Right lobe of liver (tissue), 6 donors: ENCODE measurements around the gene DSCAML1. TPM values are rescaled to one million over a fixed set of nuclear protein-coding genes. Genes with fewer than 3 reads are reported as not detected.
A peak's percentile ranks its signal among the peaks of the same experiment; 100 is the strongest.

Experiments used
- ATAC-seq, 4 donors: fragments of 200-7000 bp; cut with Tn5 transposase; one replicate each; pipeline ENCODE4 v1.9.1; 2020; ENCODE audit warnings: mild to moderate bottlenecking in 4 of 4, moderate library complexity in 4 of 4
- DNase-seq, 3 donors: peaks; one replicate each; pipeline ENCODE4 v3.0.0-alpha.2; 2020
- H3K27ac ChIP-seq, 3 donors: fragments of 200-600 bp; one replicate each; pipeline ENCODE4 v1.8.0; 2022
- H3K27me3 ChIP-seq, 2 donors: fragments of 200-600 bp; one replicate each; pipeline ENCODE4 v1.8.0; 2022
- H3K36me3 ChIP-seq, 4 donors: fragments of 200-600 bp; sonication (generic) in 1 of 4; one replicate each; pipeline versions ENCODE4 v1.5.1 to v1.8.0; 2017 to 2022; ENCODE audit warnings: control low read depth in 1 of 4
- H3K4me1 ChIP-seq, 4 donors: fragments of 200-600 bp; sonication (generic) in 1 of 4; one replicate each; pipeline versions ENCODE4 v1.5.1 to v1.8.0; 2017 to 2022; ENCODE audit warnings: control low read depth in 1 of 4
- H3K4me3 ChIP-seq, 3 donors: fragments of 200-600 bp; one replicate each; pipeline ENCODE4 v1.8.0; 2022
- H3K9me3 ChIP-seq, 4 donors: fragments of 200-600 bp; sonication (generic) in 1 of 4; one replicate each; pipeline versions ENCODE4 v1.5.1 to v1.8.0; 2017 to 2022; ENCODE audit warnings: control low read depth in 1 of 4
- POLR2A ChIP-seq: fragments of 450-650 bp; IDR thresholded peaks from one replicate; pipeline ENCODE4 v1.6.1; 2017; ENCODE audit warnings: antibody characterized with exemption, mild to moderate bottlenecking
- WGBS: methylation state at CpG from one replicate; pipeline ENCODE4 v1.1.6; 2018; ENCODE audit warnings: low coverage, low lambda C conversion rate; ENCODE audit not compliant: insufficient coverage; ENCODE audit errors: missing lambda C conversion rate; 5-methylcytosine and 5-hydroxymethylcytosine counted together
- intact Hi-C, 2 donors: fragments of 100-400 bp; cut with DNase I; formaldehyde crosslinking; loops; one replicate each; pipeline versions ENCODE4 v1.11.2 to v1.14.1; 2022
- total RNA-seq, 6 experiments: library from RNA; depleted of rRNA in 2 of 6; stranded (reverse); fragments of >200 nt in 2 of 6; fragmentation: NEBNext Ultra II Directional in 3 of 6; extraction: Animal tissue kit (Norgen Biotek cat#: 25700) in 3 of 6; gene quantifications; one replicate each; pipeline versions ENCODE4 v1.1.0 to v1.2.4, GENCODE V29; 2016 to 2023
- TF ChIP-seq, protein P1 (sequence below), 4 donors: fragments of 200-600 bp in 3 of 4; fragments of 450-650 bp in 1 of 4; IDR thresholded peaks; one replicate each; pipeline versions ENCODE4 v1.5.1 to v1.8.0; 2016 to 2022; ENCODE audit warnings: antibody characterized with exemption in 4 of 4, mild to moderate bottlenecking in 2 of 4
- donor health status: DM: no; HTN: yes; CAD: no.
- donor health status: DM: no; HTN: no; CAD: no.
- donor health status: DM: no; HTN: no; CAD: no.
- donor health status: DM: no; HTN: yes; CAD: no.
- donor health status: DM: no; HTN: yes; CAD: no.

DSCAML1 gene
- total RNA-seq, 6 experiments from 2014 or later = 0.06 to 0.92 (median 0.22) TPM; not detected in 1

DNA sequence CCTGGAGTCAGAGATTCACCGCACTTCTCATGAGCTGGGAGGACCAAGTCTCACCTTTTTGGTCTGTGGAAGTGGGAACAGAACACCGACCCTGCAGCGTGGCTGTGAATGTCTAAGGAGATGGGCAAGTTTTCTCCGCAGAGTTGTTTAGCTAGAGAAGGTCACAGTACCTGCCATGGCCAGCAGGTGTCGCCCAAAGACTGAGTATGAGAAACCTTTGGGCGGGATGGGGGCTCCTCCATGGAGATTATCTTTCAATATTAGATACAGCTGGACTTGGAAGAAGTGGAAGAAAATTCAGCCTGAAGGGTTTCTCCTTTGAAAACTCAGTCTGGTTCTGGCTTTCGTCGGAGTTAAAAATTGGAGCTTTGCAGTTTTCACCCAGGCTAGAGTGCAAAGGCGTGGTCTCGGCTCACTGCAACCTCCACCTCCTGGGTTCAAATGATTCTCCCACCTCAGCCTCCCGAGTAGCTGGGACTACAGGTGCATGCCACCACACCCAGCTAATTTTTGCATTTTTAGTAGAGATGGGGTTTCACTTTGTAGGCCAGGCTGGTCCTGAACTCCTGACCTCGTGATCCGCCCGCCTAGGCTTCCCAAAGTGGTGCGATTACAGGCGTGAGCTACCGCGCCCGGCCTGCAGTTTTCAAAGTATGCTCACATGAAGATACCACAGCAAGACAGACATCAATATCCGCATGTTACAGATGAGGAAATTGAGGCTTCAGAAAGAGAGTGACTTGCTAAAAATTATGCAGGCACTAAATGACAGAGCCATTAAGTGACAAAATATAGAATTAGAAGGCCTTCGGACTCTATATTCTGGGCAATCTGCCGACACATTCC, 10.7 kb upstream of the DSCAML1 start:
- TF ChIP-seq, protein P1, sequence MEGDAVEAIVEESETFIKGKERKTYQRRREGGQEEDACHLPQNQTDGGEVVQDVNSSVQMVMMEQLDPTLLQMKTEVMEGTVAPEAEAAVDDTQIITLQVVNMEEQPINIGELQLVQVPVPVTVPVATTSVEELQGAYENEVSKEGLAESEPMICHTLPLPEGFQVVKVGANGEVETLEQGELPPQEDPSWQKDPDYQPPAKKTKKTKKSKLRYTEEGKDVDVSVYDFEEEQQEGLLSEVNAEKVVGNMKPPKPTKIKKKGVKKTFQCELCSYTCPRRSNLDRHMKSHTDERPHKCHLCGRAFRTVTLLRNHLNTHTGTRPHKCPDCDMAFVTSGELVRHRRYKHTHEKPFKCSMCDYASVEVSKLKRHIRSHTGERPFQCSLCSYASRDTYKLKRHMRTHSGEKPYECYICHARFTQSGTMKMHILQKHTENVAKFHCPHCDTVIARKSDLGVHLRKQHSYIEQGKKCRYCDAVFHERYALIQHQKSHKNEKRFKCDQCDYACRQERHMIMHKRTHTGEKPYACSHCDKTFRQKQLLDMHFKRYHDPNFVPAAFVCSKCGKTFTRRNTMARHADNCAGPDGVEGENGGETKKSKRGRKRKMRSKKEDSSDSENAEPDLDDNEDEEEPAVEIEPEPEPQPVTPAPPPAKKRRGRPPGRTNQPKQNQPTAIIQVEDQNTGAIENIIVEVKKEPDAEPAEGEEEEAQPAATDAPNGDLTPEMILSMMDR (IDR thresholded peaks at IDR 0.05) = peak; percentile 85 to 90 (median 87)
- no peak for TF ChIP-seq POLR2A
- peak; percentile 77 to 87 (median 85) for ATAC-seq
- no peaks in the 10 kb centered on the region for H3K9me3 ChIP-seq
- 26% methylated on average over 11 of the region's 22 CpGs for WGBS
- no peaks in the 10 kb centered on the region for H3K4me1 ChIP-seq
- DNase-seq = peak; percentile 67 to 71 (median 68)
- no peaks in the 10 kb centered on the region for H3K36me3 ChIP-seq
- intact Hi-C loops = loop anchor here in 1 of 2 donors (10.0 kb wide), 1 partner anchor 373 kb away; no protein-coding TSS in a partner anchor
- no peak overlapping the region for H3K27ac ChIP-seq
- no peak overlapping the region for H3K4me3 ChIP-seq
- H3K27me3 ChIP-seq = no peaks in the 10 kb centered on the region

DNA sequence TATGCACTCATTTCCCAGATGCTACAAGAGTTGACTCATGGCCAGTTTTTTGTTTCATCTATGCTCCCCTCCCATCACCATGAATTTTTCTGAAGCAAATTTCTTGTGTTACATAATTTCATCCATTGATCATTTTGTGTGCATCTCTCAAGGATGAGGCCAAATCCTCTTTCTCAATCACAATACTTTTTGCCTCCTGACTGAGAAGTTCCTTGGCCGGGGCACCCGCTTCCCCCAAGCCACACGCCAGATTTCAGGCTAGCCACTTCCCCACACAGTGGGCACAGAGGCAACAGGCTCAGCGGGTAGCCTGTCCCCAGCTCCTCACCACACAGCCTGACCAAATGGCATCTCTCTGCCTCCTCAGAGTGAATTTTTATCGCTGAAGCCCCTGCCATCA, 9.8 kb upstream of the DSCAML1 start:
- WGBS = 57% methylated on average over 5 of the region's 5 CpGs
- DNase-seq = peak in 1 of 3 donors; percentile 43
- ATAC-seq = peak in 2 of 4 donors; percentile 8 to 28
- Histone ChIP-seq H3K4me3 (no peak overlapping the region), H3K36me3 (no peaks in the 10 kb centered on the region), H3K4me1 (no peaks in the 10 kb centered on the region), H3K9me3 (no peaks in the 10 kb centered on the region), H3K27ac (no peak overlapping the region), H3K27me3 (no peaks in the 10 kb centered on the region)
- intact Hi-C loops = loop anchor here in 1 of 2 donors (10.0 kb wide), 1 partner anchor 372 kb away; no protein-coding TSS in a partner anchor
- TF ChIP-seq POLR2A = no peak
- TF ChIP-seq, protein P1 (IDR thresholded peaks at IDR 0.05) = no peak

DNA sequence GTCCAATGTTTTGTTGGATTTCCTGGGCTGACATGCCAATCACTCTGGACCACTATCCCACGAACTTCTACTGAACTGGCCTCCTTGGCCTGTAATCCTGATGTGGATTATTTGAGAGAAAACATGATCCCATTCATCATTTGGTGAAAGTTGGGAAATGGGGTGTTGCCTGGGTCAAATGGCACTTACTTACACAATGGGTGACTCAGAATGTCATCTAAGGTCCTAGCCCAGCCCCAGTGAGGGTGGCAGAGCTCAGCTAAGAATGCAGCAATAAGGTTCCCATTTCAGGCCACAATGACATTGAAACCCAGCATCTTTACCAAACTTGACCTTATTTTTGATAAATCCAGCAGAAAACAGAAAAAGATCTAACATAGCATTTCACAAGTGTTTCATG, 8.0 kb upstream of the DSCAML1 start:
- Histone ChIP-seq H3K4me1 (no peaks in the 10 kb centered on the region), H3K4me3 (no peak overlapping the region), H3K9me3 (no peaks in the 10 kb centered on the region), H3K27me3 (no peaks in the 10 kb centered on the region), H3K27ac (no peak overlapping the region), H3K36me3 (no peaks in the 10 kb centered on the region)
- WGBS = 0% methylated on average over 1 of the region's 1 CpG
- ATAC-seq = peak in 1 of 4 donors; percentile 19
- intact Hi-C loops = loop anchor here in 1 of 2 donors (10.0 kb wide), 1 partner anchor 370 kb away; no protein-coding TSS in a partner anchor
- TF ChIP-seq, protein P1 (IDR thresholded peaks at IDR 0.05) = no peak
- TF ChIP-seq POLR2A = no peak
- DNase-seq = no peak

DNA sequence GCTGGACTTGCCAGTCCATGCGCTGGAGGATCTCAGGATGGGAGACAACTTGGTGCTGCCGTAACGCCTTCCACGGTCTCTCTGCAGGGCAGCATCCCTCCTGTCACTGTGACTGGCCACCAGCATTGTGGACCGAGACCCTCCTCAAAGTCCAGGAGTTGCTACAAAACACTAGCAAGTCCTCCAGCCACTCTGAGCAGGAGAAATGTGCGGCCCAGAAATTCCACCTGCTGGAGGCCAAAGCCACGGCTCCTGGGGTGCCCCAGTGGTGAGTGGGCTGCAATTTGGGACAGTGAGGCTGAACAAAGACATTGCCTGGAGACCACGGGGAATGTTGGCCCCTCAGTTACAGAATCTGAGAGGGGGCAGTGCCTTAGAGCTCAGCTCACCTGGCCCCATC, 6.9 kb upstream of the DSCAML1 start:
- DNase-seq (no peak), ATAC-seq (no peak)
- TF ChIP-seq POLR2A = no peak
- TF ChIP-seq, protein P1 (IDR thresholded peaks at IDR 0.05) = no peak
- WGBS = no CpG with 5 or more reads among the region's 8 CpGs
- intact Hi-C loops = loop anchor here in 1 of 2 donors (10.0 kb wide), 1 partner anchor 369 kb away; no protein-coding TSS in a partner anchor
- Histone ChIP-seq H3K27ac (no peak overlapping the region), H3K4me1 (no peaks in the 10 kb centered on the region), H3K4me3 (no peak overlapping the region), H3K9me3 (no peaks in the 10 kb centered on the region), H3K27me3 (no peaks in the 10 kb centered on the region), H3K36me3 (no peaks in the 10 kb centered on the region)
